IPS-15b (cell line): ENCODE results near the gene ARMH2.

Experiments
- H3K27me3 ChIP-seq: one replicate; pipeline ENCODE4 v1.6.1; 2013; ENCODE audit warnings: low read length; ENCODE audit not compliant: control insufficient read depth, insufficient read depth
- H3K36me3 ChIP-seq: one replicate; pipeline ENCODE4 v1.6.1; 2013; ENCODE audit warnings: low read length; ENCODE audit not compliant: control insufficient read depth, insufficient read depth
- H3K4me1 ChIP-seq: one replicate; pipeline ENCODE4 v1.6.1; 2013; ENCODE audit warnings: mild to moderate bottlenecking, low read length; ENCODE audit not compliant: control insufficient read depth, insufficient read depth
- H3K4me3 ChIP-seq: one replicate; pipeline ENCODE4 v1.5.1; 2013; ENCODE audit warnings: low read depth, low read length
- H3K9ac ChIP-seq: one replicate; pipeline ENCODE4 v1.6.1; 2013; ENCODE audit warnings: low read depth, mild to moderate bottlenecking, low read length
- H3K9me3 ChIP-seq: one replicate; pipeline ENCODE4 v1.6.1; 2013; ENCODE audit warnings: mild to moderate bottlenecking, low read length; ENCODE audit not compliant: control insufficient read depth, insufficient read depth

ARMH2 gene

DNA sequence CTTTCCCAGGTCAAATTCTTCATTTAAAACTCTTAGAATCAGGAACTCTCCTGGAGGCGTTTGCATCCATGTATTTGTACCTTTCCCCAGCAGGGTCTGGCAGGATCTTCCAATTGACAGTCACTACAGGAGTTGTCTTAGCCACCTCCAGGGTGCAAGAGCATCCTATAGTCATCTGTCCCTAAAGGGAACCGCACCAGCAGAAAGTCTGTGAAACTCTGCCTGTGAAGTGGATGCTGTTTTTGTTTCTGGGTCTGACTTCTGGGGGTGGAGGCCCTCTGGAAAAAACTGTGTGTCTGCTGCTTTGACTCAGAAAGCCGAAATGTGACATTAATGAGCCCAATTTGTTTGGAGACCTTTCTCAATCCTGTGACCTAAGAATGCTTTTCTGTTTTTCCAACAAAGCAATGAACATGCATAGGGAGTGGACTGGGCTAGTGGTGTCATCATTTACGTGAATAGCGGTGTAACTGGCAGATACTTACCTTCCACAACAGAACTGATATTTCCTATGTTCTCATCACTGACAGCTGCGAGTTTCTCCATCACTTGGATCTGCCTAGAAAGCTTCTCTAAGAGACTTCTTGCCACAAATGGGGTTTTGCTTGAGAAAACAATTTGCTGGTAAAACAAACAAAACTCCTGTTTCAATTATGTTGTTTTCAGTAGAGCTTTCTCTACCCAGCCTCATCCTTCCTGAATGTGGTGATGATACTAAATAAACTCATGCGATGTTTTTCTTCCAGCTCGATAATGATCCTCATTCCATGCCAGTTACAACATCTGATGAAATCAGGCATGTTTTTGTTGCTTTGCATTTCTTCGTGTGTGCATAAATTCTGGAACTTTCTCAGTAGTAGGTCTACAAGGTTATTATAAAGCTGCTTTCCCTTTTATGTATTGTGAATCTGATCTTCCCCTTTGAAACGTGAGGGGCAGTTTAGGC, 33.3 kb upstream of the ARMH2 start:
- Histone ChIP-seq H3K4me1 (no peaks in the 10 kb centered on the region), H3K27me3 (no peaks in the 10 kb centered on the region), H3K4me3 (no peak overlapping the region), H3K36me3 (no peaks in the 10 kb centered on the region), H3K9ac (no peak overlapping the region), H3K9me3 (no peaks in the 10 kb centered on the region)

DNA sequence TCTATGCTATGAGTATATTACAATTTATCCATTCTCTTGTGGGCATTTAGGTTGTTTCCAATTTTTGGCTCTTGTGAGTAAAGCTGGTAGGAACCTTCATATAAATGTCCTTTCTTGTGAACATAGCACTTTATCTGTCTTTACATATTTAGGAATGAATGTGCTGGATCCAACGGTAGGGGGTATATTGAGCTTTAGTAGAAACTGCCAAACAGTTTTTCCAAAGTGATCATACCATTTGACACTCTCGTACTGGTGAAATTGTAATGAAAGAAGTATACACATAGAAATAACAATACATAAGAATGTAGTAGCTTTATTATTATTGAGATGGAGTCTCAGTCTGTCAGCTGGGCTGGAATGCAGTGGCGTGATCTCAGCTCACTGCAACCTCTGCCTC, 30.9 kb upstream of the ARMH2 start:
- Histone ChIP-seq H3K36me3 (no peaks in the 10 kb centered on the region), H3K9me3 (no peaks in the 10 kb centered on the region), H3K9ac (no peak overlapping the region), H3K27me3 (no peaks in the 10 kb centered on the region), H3K4me1 (no peaks in the 10 kb centered on the region), H3K4me3 (no peak overlapping the region)

DNA sequence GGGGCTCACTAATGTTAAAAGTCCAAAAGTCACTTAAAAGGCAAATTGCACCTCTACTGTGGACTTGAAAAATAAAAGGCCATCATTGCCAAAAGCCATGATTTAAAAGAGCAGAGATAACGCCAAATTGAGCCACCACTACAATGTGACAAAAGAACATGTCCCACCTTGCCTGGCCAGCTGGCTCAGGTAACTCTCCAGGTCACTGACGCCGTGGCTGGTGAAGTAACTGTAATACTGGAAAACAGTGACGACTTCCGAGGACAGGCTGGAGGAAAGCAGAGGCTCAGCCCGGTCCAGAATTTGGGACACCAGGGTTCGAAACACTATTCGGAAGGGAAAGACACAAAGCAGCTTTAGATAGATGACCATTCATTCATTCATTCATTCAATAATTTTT, 29.3 kb upstream of the ARMH2 start:
- no peaks in the 10 kb centered on the region for H3K9me3 ChIP-seq
- no peaks in the 10 kb centered on the region for H3K27me3 ChIP-seq
- H3K4me3 ChIP-seq = no peak overlapping the region
- no peaks in the 10 kb centered on the region for H3K36me3 ChIP-seq
- H3K4me1 ChIP-seq = no peaks in the 10 kb centered on the region
- H3K9ac ChIP-seq = no peak overlapping the region

DNA sequence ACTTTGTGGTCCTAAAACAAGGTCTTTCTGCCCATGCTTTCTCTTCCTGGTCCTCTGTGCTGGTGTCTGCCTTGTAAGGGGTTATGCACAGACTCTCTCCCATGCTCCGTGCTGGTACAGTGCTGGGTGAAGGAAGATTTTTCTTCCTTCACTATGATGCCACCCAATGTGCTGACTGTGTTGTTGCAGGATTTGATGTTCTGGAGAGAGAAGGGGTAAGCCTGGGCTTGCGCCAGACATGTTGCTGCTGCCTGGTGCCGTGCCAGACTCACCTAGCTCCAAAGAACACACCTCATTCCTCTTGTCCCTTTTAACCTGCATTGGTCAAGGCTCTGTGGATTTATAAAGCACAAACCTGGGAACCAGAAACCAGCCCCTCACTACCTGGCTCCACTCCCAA, 28.4 kb upstream of the ARMH2 start:
- Histone ChIP-seq H3K4me1 (no peaks in the 10 kb centered on the region), H3K9ac (no peak overlapping the region), H3K36me3 (no peaks in the 10 kb centered on the region), H3K4me3 (no peak overlapping the region), H3K27me3 (no peaks in the 10 kb centered on the region), H3K9me3 (no peaks in the 10 kb centered on the region)

DNA sequence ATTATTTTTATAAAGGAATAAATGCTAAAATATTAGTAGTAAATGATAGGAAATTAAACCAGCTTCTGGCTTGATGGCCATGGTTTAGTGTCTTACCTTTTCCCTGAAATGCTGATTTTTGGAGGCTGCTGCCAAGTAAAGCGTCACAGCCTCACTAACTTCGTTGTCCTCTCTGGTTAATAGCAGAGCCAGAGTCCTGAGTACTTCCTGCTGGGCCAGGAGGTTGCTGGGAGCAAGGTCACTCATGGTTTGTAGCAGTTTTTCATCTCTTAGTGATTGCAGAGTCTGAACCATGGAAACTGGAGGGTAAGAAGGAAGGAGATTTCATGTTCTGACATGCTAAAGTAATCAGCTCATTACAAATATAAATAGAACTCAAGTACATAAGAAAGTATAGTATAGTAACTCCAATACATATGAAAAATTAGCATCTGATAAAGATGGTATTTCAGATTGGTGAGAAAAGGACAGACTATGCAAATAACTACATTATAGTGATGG, 26.5 kb upstream of the ARMH2 start:
- no peaks in the 10 kb centered on the region for H3K36me3 ChIP-seq
- H3K4me1 ChIP-seq = no peaks in the 10 kb centered on the region
- H3K9me3 ChIP-seq = no peaks in the 10 kb centered on the region
- no peak overlapping the region for H3K4me3 ChIP-seq
- H3K9ac ChIP-seq = no peak overlapping the region
- no peaks in the 10 kb centered on the region for H3K27me3 ChIP-seq

DNA sequence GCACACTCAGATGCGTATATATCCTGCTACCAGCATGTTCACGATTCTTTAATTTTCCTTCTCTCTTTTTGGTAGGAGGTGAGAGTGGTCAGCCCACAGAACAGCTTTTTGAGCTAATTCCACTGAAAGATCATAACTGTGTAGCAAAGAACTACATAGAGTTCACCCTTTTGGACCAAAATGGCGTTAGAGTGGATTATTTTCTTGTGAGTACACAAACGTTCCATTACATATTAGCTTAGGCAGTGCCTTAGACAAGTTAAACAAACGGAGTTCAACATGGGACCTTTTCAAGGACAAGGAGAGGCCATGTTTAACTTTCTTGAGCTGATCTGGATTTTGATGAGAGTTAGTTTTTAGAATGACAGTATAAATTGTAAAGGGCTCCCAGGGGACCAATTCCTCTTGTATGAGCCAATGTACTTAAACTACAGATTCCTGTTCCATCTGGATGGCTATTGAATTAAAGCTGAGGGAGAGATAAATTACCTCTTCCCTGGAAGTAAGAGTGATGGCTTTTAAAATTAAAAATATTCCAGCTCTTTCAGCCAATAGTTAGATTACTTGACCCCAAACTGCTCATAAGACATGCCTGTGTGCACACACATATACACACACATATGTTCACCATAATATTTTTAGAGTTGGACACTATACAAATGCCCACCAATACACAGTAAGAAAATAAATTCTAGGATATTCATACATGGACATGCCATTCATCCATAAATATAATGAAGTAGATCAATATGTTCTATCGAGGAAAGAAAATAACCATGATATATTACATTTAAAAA, 25.6 kb upstream of the ARMH2 start:
- no peak overlapping the region for H3K4me3 ChIP-seq
- H3K9me3 ChIP-seq = no peaks in the 10 kb centered on the region
- H3K4me1 ChIP-seq = no peaks in the 10 kb centered on the region
- no peaks in the 10 kb centered on the region for H3K27me3 ChIP-seq
- H3K36me3 ChIP-seq = no peaks in the 10 kb centered on the region
- H3K9ac ChIP-seq = no peak overlapping the region

DNA sequence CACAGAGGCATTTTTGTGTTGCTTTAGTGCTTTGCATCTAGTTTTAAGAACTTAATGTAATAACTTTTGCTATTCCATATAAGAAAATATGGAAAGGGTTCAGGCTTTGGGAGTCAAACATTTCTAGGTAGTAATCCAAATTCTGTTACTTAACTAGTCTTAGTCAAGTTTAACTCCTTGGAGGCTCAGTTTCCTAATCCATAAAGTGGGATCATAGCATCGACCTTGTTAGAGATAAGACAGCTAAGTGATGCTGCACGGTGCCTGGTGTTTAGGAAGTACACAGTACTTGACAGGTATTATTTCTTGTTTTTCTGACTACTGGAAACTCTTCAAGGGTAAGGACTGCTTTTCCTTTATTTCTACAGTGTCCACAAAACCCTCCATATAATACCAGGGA, 24.5 kb upstream of the ARMH2 start:
- Histone ChIP-seq H3K4me1 (no peaks in the 10 kb centered on the region), H3K36me3 (no peaks in the 10 kb centered on the region), H3K9me3 (no peaks in the 10 kb centered on the region), H3K4me3 (no peak overlapping the region), H3K9ac (no peak overlapping the region), H3K27me3 (no peaks in the 10 kb centered on the region)

DNA sequence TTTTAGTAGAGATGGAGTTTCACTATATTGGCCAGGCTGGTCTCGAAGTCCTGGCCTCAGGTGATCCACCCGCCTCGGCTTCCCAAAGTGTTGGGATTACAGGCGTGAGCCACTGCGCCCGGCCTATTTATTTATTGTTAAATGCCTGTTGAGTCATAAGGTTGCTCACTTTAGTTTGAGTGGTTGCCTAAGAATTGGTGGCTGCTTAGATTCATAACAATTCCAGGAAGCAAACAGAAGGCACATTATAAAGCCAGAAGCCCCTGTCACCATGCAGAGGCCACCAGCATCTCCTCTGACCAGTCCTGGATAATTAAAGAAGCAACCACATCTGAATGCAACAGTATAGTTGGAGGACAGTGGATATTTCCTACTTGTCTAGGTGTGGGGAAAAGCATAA, 24.0 kb upstream of the ARMH2 start:
- Histone ChIP-seq H3K9ac (no peak overlapping the region), H3K4me1 (no peaks in the 10 kb centered on the region), H3K27me3 (no peaks in the 10 kb centered on the region), H3K36me3 (no peaks in the 10 kb centered on the region), H3K4me3 (no peak overlapping the region), H3K9me3 (no peaks in the 10 kb centered on the region)

DNA sequence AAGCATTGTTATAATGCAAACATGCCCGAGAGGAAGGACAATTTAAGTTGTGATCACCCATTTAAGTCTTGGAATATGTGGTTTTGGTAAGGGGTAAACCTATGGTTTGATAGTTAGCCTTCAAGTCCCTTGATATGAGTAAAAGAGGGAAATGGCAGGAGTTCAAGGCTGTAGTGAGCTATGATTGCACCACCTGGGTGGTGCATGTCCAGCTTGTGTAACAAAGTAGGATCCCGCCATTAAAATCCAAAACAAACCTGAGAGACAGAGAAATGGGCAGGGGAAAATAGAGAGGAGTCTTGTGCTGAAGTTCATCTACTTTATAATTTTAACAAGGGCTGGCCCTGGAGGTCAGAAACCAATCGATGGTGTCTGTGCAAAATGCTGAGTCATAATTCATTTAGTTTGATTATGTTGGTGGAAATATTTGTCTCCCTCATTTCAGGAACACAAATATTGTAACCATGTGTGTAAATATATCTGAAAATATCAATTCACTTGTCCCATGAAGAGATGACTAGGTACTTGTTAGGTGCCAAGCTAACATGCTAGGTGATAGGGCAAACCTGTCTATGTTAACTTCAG, 23.2 kb upstream of the ARMH2 start:
- H3K27me3 ChIP-seq = no peaks in the 10 kb centered on the region
- no peak overlapping the region for H3K9ac ChIP-seq
- H3K36me3 ChIP-seq = no peaks in the 10 kb centered on the region
- no peak overlapping the region for H3K4me3 ChIP-seq
- no peaks in the 10 kb centered on the region for H3K9me3 ChIP-seq
- no peaks in the 10 kb centered on the region for H3K4me1 ChIP-seq

DNA sequence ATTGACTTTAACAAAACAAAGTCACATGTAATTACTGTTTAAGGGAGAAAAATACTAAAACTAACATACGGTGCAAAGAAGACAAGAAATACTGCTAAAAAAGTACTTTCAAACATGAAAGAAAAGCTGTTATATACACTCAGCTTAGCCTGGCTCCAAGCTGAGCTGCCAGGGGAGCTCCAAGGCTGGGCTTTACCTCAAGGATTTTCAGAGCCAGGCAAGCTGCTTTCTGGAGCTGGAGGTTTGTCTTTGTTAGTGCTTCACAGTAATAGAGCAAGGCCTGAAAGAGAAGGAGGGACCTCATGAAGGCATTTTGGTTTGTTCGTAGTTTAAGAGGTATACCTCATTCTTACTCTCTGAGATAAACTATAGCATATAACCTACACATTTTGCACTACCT, 19.6 kb upstream of the ARMH2 start:
- H3K36me3 ChIP-seq = no peaks in the 10 kb centered on the region
- no peaks in the 10 kb centered on the region for H3K4me1 ChIP-seq
- H3K4me3 ChIP-seq = no peak overlapping the region
- H3K9me3 ChIP-seq = no peaks in the 10 kb centered on the region
- H3K27me3 ChIP-seq = no peaks in the 10 kb centered on the region
- no peak overlapping the region for H3K9ac ChIP-seq

DNA sequence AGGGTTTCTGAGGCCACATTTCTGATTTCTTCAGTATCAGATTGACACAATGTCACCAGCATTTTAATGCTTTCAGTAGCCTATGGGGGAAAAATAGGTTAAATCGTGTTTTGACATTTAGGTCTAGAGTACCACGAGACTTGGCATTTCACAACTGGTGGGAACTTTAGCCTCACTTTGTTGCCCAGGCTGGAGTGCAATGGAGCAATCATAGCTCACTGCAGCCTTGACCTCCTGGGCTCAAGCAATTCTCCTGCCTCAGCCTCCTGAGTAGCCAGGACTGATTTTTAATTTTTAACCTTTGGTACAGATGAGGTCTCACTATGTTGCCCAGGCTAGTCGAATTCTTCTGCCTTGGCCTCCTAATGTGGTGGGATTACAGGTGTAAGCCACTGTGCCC, 11.0 kb upstream of the ARMH2 start:
- no peaks in the 10 kb centered on the region for H3K4me1 ChIP-seq
- H3K9ac ChIP-seq = no peak overlapping the region
- H3K27me3 ChIP-seq = no peaks in the 10 kb centered on the region
- H3K36me3 ChIP-seq = no peaks in the 10 kb centered on the region
- H3K9me3 ChIP-seq = no peaks in the 10 kb centered on the region
- no peak overlapping the region for H3K4me3 ChIP-seq
